Measurements from ENCODE around the gene ERN2.

GRCh38 chr16:23702951-23703350 lies 10.1 kb downstream of the ERN2 start:
- TF ChIP-seq CTCF (IDR thresholded peaks at IDR 0.05) (no peak), POLR2A (IDR thresholded peaks at IDR 0.05) (no peak)

Data from right lobe of liver (tissue), 4 donors.